Stomach (tissue), 9 donors: ENCODE data around the gene ADCY5. TPM values are rescaled to one million over a fixed set of nuclear protein-coding genes. Genes with fewer than 3 reads are reported as not detected.

ENCODE experiments used
- DNase-seq, 2 donors: peaks; one replicate each; pipeline versions ENCODE4 v3.0.0 to v3.0.0-alpha.2; 2013 to 2019
- H3K27ac ChIP-seq, 5 donors: fragments of 200-600 bp in 4 of 5; sonication (generic) in 4 of 5; one replicate each; pipeline ENCODE4 v1.5.1; 2013 to 2019; ENCODE audit warnings: mild to moderate bottlenecking in 1 of 5, moderate library complexity in 1 of 5
- H3K27me3 ChIP-seq, 3 donors: fragments of 200-600 bp; sonication (generic); one replicate each; pipeline ENCODE4 v1.5.1; 2017 to 2019; ENCODE audit warnings: mixed run types in 1 of 3
- H3K36me3 ChIP-seq, 4 donors: fragments of 200-600 bp; sonication (generic); 1 replicate in 3 of 4; 2 replicates in 1 of 4; pipeline ENCODE4 v1.5.1; 2016 to 2019
- H3K4me1 ChIP-seq, 4 donors: fragments of 200-600 bp; sonication (generic); one replicate each; pipeline ENCODE4 v1.5.1; 2016 to 2019
- H3K4me3 ChIP-seq, 4 donors: fragments of 200-600 bp; sonication (generic) in 3 of 4; one replicate each; pipeline ENCODE4 v1.5.1; 2016 to 2019; ENCODE audit warnings: mild to moderate bottlenecking in 1 of 4
- H3K9me3 ChIP-seq, 4 donors: fragments of 200-600 bp; sonication (generic); one replicate each; pipeline ENCODE4 v1.5.1; 2016 to 2019
- CTCF ChIP-seq, 7 experiments: fragments of 450-650 bp in 4 of 7; fragments of 200-600 bp in 3 of 7; sonication (generic) in 3 of 7; IDR thresholded peaks; one replicate each; pipeline ENCODE4 v1.5.1; 2016 to 2019; ENCODE audit warnings: antibody characterized with exemption in 7 of 7, control low read depth in 2 of 7, mild to moderate bottlenecking in 1 of 7
- EP300 ChIP-seq: sonication (generic); formaldehyde crosslinking; IDR thresholded peaks from one replicate; pipeline ENCODE4 v1.6.1; 2017; ENCODE audit warnings: antibody characterized with exemption
- POLR2A ChIP-seq, 4 donors: fragments of 450-650 bp; IDR thresholded peaks; one replicate each; pipeline ENCODE4 v1.6.1; 2016; ENCODE audit warnings: antibody characterized with exemption in 4 of 4, control low read depth in 2 of 4, mild to moderate bottlenecking in 1 of 4, moderate library complexity in 1 of 4
- POLR2AphosphoS5 ChIP-seq, 3 donors: sonication (generic); formaldehyde crosslinking; IDR thresholded peaks; one replicate each; pipeline ENCODE4 v1.6.1; 2016; ENCODE audit warnings: antibody characterized with exemption in 3 of 3
- WGBS, 5 donors: extraction: QIAGEN DNeasy Blood & Tissue Kit in 3 of 5; methylation state at CpG; one replicate each; pipeline versions ENCODE4 v1.1.5 to v1.1.7; 2013 to 2018; 5-methylcytosine and 5-hydroxymethylcytosine counted together
- intact Hi-C: fragments of 100-400 bp; cut with DNase I; formaldehyde crosslinking; loops from one replicate; pipeline ENCODE4 v1.15.1; 2023; ENCODE audit warnings: low total_unique reads
- polyA plus RNA-seq, 3 donors: library from polyadenylated mRNA; stranded (reverse); fragments of 200-250 nt; gene quantifications; one replicate each; pipeline ENCODE4 v1.2.3, GENCODE V29; 2013
- total RNA-seq, 5 donors: library from RNA; depleted of rRNA; stranded (reverse); fragments of >200 nt; gene quantifications; one replicate each; pipeline versions ENCODE4 v1.1.0 to v1.2.3, GENCODE V29; 2014 to 2016
- donor health status: healthy with polysubstance abuse.
- donor health status: Bipolar disorder and iron deficiency.
- donor health status: healthy.

Gene ADCY5
- total and polyA plus RNA-seq, 8 donors: 1.8 to 79.9 (median 16.3) TPM

- H3K4me1 ChIP-seq: peaks cover 0 to 2% (median 0%) of the 10 kb centered on the region in 4 donors
- DNase-seq: peak in 1 of 2 donors; percentile 16
- no peaks in the 10 kb centered on the region for H3K9me3 ChIP-seq
- WGBS, 5 donors: 83 to 96% (median 94%) methylated on average over 16 to 20 of the region's 20 CpGs
- H3K27ac ChIP-seq: no peak overlapping the region
- peaks cover 0 to 84% (median 46%) of the 10 kb centered on the region in 4 donors for H3K36me3 ChIP-seq
- intact Hi-C loops: no loop called here
- no peak overlapping the region for H3K4me3 ChIP-seq
- no peak for TF ChIP-seq CTCF (IDR thresholded peaks at IDR 0.05)
- H3K27me3 ChIP-seq: peaks cover 0 to 9% (median 0%) of the 10 kb centered on the region in 3 donors
Observed at GRCh38 chr3:123289391-123290106, 159.3 kb downstream of the ADCY5 start.

GRCh38 chr3:123287962-123288302 lies 161.0 kb downstream of the ADCY5 start:
- Histone ChIP-seq H3K36me3 (peaks cover 0 to 91% (median 49%) of the 10 kb centered on the region in 4 donors), H3K27me3 (peaks cover 0 to 9% (median 0%) of the 10 kb centered on the region in 3 donors), H3K4me1 (peaks cover 0 to 2% (median 0%) of the 10 kb centered on the region in 4 donors), H3K4me3 (no peak overlapping the region), H3K27ac (no peak overlapping the region), H3K9me3 (no peaks in the 10 kb centered on the region)
- intact Hi-C loops: no loop called here
- WGBS, 5 donors: 76 to 79% (median 78%) methylated on average over 6 of the region's 6 CpGs
- TF ChIP-seq POLR2AphosphoS5 (IDR thresholded peaks at IDR 0.05) (no peak), CTCF (IDR thresholded peaks at IDR 0.05) (no peak), POLR2A (IDR thresholded peaks at IDR 0.05) (no peak), EP300 (no peak)
- no peak for DNase-seq

GRCh38 chr3:123287051-123287961 lies 161.6 kb downstream of the ADCY5 start:
- Histone ChIP-seq H3K4me1 (peaks cover 0 to 2% (median 0%) of the 10 kb centered on the region in 4 donors), H3K27ac (no peak overlapping the region), H3K36me3 (peaks cover 3 to 95% (median 49%) of the 10 kb centered on the region in 4 donors), H3K27me3 (peaks cover 0 to 3% (median 0%) of the 10 kb centered on the region in 3 donors), H3K9me3 (no peaks in the 10 kb centered on the region), H3K4me3 (no peak overlapping the region)
- TF ChIP-seq POLR2AphosphoS5 (IDR thresholded peaks at IDR 0.05) (no peak), CTCF (IDR thresholded peaks at IDR 0.05) (no peak), POLR2A (IDR thresholded peaks at IDR 0.05) (no peak), EP300 (no peak)
- 85 to 93% (median 90%) methylated on average over 14 of the region's 14 CpGs for WGBS, 5 donors
- intact Hi-C loops: no loop called here
- no peak for DNase-seq

- WGBS, 5 donors: 71 to 81% (median 80%) methylated on average over 15 to 16 of the region's 16 CpGs
- Histone ChIP-seq H3K4me3 (no peak overlapping the region), H3K9me3 (no peaks in the 10 kb centered on the region), H3K36me3 (peaks cover 3 to 95% (median 52%) of the 10 kb centered on the region in 4 donors), H3K27me3 (no peaks in the 10 kb centered on the region), H3K27ac (no peak overlapping the region), H3K4me1 (peaks cover 0 to 2% (median 0%) of the 10 kb centered on the region in 4 donors)
- TF ChIP-seq EP300: no peak
- peak in 1 of 7 experiments; percentile 29 for TF ChIP-seq CTCF (IDR thresholded peaks at IDR 0.05)
- DNase-seq: peak in 1 of 2 donors; percentile 79
- intact Hi-C loops: no loop called here
Observed at GRCh38 chr3:123286308-123287023, 162.4 kb downstream of the ADCY5 start.
